OCI-LY7 (cell line): Measurements from ENCODE around the gene POLR1A. TPM values are rescaled to one million over a fixed set of nuclear protein-coding genes. Genes with fewer than 3 reads are reported as not detected.

ENCODE experiments used
- BruUV-seq: library from RNA; stranded (reverse); fragments of 400-500 nt; replicated peaks from 2 replicates; lab custom pipeline; 2021; lab: Mats Ljungman, UMichigan
- CTCF ChIA-PET: fragments of 300-600 bp; sonication (Branson Sonifier 250); formaldehyde crosslinking; loops from one replicate; lab custom pipeline; 2022; ENCODE audit warnings: antibody characterized with exemption; ENCODE audit not compliant: unreplicated experiment; lab: Charles Lee
- POLR2A ChIA-PET: fragments of 300-600 bp; sonication (Branson Sonifier 250); formaldehyde crosslinking; loops from one replicate; lab custom pipeline; 2022; ENCODE audit warnings: antibody characterized with exemption; lab: Charles Lee
- DNase-seq: peaks from one replicate; pipeline ENCODE4 v3.0.0-alpha.2; 2015; ENCODE audit warnings: low spot score
- H2AFZ ChIP-seq: fragments of 200-600 bp; sonication (generic), shearing (Covaris generic); 2 replicates; pipeline ENCODE4 v1.6.1; 2014; ENCODE audit warnings: mild to moderate bottlenecking, antibody characterized with exemption, low read length, moderate library complexity
- H3K27ac ChIP-seq: fragments of 200-600 bp; sonication (generic); 2 replicates; pipeline ENCODE4 v1.5.1; 2014; ENCODE audit warnings: mixed run types, low read depth, mild to moderate bottlenecking, moderate library complexity, low read length, inconsistent platforms; ENCODE audit not compliant: poor library complexity, severe bottlenecking
- H3K36me3 ChIP-seq: fragments of 200-600 bp; sonication (generic); 2 replicates; pipeline ENCODE4 v1.6.1; 2014; ENCODE audit warnings: mild to moderate bottlenecking, antibody characterized with exemption, low read length, moderate library complexity, mixed read lengths; ENCODE audit not compliant: insufficient read depth
- H3K4me1 ChIP-seq: fragments of 200-600 bp; sonication (generic); 2 replicates; pipeline ENCODE4 v1.5.1; 2014; ENCODE audit warnings: mild to moderate bottlenecking, low read length; ENCODE audit not compliant: insufficient read depth, poor library complexity, severe bottlenecking
- H3K4me2 ChIP-seq: fragments of 200-600 bp; sonication (generic); 2 replicates; pipeline ENCODE4 v1.6.1; 2014; ENCODE audit warnings: mild to moderate bottlenecking, low read length
- H3K4me3 ChIP-seq: fragments of 200-600 bp; sonication (generic); 2 replicates; pipeline ENCODE4 v1.5.1; 2014; ENCODE audit warnings: mild to moderate bottlenecking, low read depth, low read length; ENCODE audit not compliant: poor library complexity, severe bottlenecking
- H3K79me2 ChIP-seq: fragments of 200-600 bp; sonication (generic); 2 replicates; pipeline ENCODE4 v1.6.1; 2016; ENCODE audit warnings: low read depth, mild to moderate bottlenecking, low read length, moderate library complexity, mixed read lengths; ENCODE audit not compliant: insufficient read depth
- H3K9me2 ChIP-seq: fragments of 200-600 bp; sonication (generic); 2 replicates; pipeline ENCODE4 v1.6.1; 2016; ENCODE audit warnings: mild to moderate bottlenecking, low read length, mixed read lengths; ENCODE audit not compliant: insufficient read depth
- H3K9me3 ChIP-seq: fragments of 200-600 bp; sonication (generic); 2 replicates; pipeline ENCODE4 v1.6.1; 2014; ENCODE audit warnings: mild to moderate bottlenecking, mixed run types, low read length, mixed read lengths
- H4K20me1 ChIP-seq: fragments of 200-600 bp; sonication (generic); 2 replicates; pipeline ENCODE4 v1.6.1; 2014; ENCODE audit warnings: mild to moderate bottlenecking, antibody characterized with exemption, low read length, moderate library complexity, mixed read lengths; ENCODE audit not compliant: insufficient read depth
- EZH2phosphoT487 ChIP-seq: fragments of 200-600 bp; sonication (generic); IDR thresholded peaks from 2 replicates; pipeline ENCODE4 v1.6.1; 2018; ENCODE audit warnings: low read depth, borderline replicate concordance, mild to moderate bottlenecking, mixed run types, antibody characterized with exemption, low read length, moderate library complexity, mixed read lengths
- intact Hi-C: fragments of 100-400 bp; cut with micrococcal nuclease; formaldehyde crosslinking; loops from one replicate; pipeline ENCODE4 v1.10.0; 2022; ENCODE audit not compliant: unreplicated experiment
- total RNA-seq, 2 experiments: library from RNA; depleted of rRNA in 1 of 2; stranded (reverse); fragments of >200 nt in 1 of 2; shearing (Covaris generic) in 1 of 2; gene quantifications; 2 replicates each; pipeline ENCODE4 v1.2.3, GENCODE V29; 2014 to 2022
- TF ChIP-seq, protein P1 (sequence below): fragments of 200-600 bp; sonication (generic); conservative IDR thresholded peaks from 2 replicates; pipeline ENCODE4 v1.5.1; 2014; ENCODE audit warnings: mild to moderate bottlenecking, antibody characterized with exemption, low read length, moderate library complexity, mixed read lengths

POLR1A gene
- total RNA-seq, 2 experiments from 2014 or later, result 17.5 to 53.3 TPM

DNA sequence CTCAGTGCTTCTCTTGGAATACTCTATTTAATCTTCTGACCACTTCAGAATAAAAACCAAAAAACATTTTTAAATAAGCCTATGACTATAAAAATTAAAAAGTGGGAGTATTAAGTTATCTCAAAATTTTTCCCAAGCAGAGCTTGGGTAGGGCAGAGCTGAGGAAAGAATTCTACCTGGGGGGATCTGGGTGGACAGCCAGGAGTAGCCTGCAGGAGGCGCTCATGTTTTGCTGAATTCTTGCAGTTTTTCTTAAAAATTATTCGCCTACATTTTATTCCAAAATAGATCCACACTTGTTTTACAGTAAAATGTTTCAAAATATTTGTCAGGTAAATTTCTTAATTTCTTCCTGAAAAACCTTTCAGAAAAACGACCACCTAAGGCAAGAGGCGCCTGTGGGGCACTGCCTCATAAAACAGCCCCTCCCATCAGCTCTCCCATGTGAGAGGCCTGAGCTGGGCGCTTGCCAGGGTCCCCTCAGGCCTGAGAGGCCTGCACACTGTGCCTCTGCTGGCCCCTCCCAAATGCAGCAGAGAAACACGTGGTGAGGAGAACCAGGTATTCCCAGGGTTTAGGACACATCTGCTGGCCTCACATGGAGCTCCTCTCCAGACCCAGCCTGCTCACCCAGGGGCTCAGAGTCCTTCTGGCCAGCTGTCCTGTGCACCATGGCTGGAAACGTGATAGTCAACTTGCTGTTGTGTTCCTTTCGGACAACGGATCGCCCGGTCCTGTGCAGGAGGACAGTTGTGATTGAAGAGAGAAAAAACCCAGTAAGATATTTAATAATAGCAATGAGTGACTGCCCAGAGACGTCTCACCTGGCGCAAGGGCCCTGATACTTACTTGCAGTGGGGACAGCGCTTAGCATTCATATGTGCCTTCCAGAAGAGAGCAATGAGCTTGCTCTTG is 17.5 kb downstream of the POLR1A start:
- Histone ChIP-seq H3K4me1 (no peaks in the 10 kb centered on the region), H2AFZ (no peak overlapping the region), H3K27ac (no peak overlapping the region), H3K79me2 (no peaks in the 10 kb centered on the region), H3K36me3 (peaks cover 94% of the 10 kb centered on the region), H4K20me1 (no peaks in the 10 kb centered on the region), H3K9me2 (no peaks in the 10 kb centered on the region), H3K4me3 (no peak overlapping the region), H3K9me3 (no peaks in the 10 kb centered on the region), H3K4me2 (no peak overlapping the region)
- DNase-seq, result no peak
- BruUV-seq, result no TSS peak
- TF ChIP-seq, protein P1, sequence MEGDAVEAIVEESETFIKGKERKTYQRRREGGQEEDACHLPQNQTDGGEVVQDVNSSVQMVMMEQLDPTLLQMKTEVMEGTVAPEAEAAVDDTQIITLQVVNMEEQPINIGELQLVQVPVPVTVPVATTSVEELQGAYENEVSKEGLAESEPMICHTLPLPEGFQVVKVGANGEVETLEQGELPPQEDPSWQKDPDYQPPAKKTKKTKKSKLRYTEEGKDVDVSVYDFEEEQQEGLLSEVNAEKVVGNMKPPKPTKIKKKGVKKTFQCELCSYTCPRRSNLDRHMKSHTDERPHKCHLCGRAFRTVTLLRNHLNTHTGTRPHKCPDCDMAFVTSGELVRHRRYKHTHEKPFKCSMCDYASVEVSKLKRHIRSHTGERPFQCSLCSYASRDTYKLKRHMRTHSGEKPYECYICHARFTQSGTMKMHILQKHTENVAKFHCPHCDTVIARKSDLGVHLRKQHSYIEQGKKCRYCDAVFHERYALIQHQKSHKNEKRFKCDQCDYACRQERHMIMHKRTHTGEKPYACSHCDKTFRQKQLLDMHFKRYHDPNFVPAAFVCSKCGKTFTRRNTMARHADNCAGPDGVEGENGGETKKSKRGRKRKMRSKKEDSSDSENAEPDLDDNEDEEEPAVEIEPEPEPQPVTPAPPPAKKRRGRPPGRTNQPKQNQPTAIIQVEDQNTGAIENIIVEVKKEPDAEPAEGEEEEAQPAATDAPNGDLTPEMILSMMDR, result peak; percentile 76
- TF ChIP-seq EZH2phosphoT487, result no peak
- POLR2A ChIA-PET, result interaction anchor here (0.6 kb wide), 1 partner anchor 109 kb away, joined by 3 read pairs; no protein-coding TSS in a partner anchor
- CTCF ChIA-PET, result no interaction called here
- intact Hi-C loops, result no loop called here

DNA sequence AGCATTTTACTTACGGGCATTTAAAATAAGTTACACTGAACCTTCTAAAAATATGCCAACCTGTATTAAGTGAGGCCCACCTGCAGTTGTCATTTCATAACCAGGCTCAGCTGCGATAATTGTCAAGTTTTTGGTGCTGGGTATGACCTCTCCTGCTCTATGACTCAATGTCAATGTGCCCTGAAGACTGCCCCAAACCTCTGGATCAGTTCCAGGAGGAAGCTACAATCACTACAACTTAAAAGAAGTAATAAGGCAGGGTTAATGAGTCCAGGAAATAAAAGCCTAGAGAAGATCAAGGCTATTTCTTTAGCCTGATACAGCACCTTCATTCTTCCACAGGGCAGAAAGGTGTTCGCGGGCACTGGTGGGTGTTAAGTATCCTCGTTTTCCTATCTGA is 22.9 kb downstream of the POLR1A start:
- Histone ChIP-seq H3K27ac (no peak overlapping the region), H3K4me1 (peaks cover 8% of the 10 kb centered on the region), H3K9me3 (no peaks in the 10 kb centered on the region), H3K4me3 (no peak overlapping the region), H3K4me2 (no peak overlapping the region), H3K9me2 (no peaks in the 10 kb centered on the region), H2AFZ (no peak overlapping the region), H4K20me1 (no peaks in the 10 kb centered on the region), H3K79me2 (no peaks in the 10 kb centered on the region), H3K36me3 (peaks cover 96% of the 10 kb centered on the region)
- TF ChIP-seq, protein P1, result no peak
- no peak for TF ChIP-seq EZH2phosphoT487
- intact Hi-C loops, result loop anchor here (5.0 kb wide), 1 partner anchor 355 kb away; no protein-coding TSS in a partner anchor
- DNase-seq, result no peak
- ChIA-PET POLR2A (no interaction called here), CTCF (no interaction called here)
- BruUV-seq, result no TSS peak

DNA sequence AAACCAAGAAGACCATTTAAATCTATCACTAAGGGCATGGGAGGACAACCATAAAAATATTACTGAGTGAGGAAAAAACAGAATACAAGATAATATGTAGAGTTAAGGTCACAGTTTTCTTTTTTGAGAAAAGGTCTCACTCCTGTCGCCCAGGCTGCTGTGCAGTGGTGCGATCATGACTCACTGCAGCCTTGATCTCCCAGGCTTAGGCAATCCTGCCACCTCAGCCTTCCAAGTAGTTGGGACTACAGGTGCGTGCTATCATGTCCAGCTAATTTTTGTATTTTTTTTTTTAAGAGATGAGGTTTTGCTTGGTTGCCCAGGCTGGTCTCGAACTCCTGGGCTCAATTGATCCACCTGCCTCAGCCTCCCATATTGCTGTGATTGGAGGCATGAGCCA is 24.0 kb downstream of the POLR1A start:
- Histone ChIP-seq H3K4me3 (no peak overlapping the region), H3K27ac (no peak overlapping the region), H3K4me2 (no peak overlapping the region), H3K9me2 (no peaks in the 10 kb centered on the region), H3K79me2 (no peaks in the 10 kb centered on the region), H3K36me3 (peaks cover 96% of the 10 kb centered on the region), H4K20me1 (no peaks in the 10 kb centered on the region), H3K9me3 (no peaks in the 10 kb centered on the region), H2AFZ (no peak overlapping the region), H3K4me1 (peaks cover 8% of the 10 kb centered on the region)
- ChIA-PET CTCF (no interaction called here), POLR2A (interaction anchor here (0.6 kb wide), 1 partner anchor 256 kb away, joined by 3 read pairs; no protein-coding TSS in a partner anchor)
- DNase-seq, result no peak
- intact Hi-C loops, result loop anchor here (2.0 to 5.0 kb wide), 3 partner anchors 45 to 354 kb away; partner anchors contain the start of gene ST3GAL5
- BruUV-seq, result no TSS peak
- TF ChIP-seq, protein P1, result no peak
- no peak for TF ChIP-seq EZH2phosphoT487
